Measurements from ENCODE around the gene GMEB2.
"Not testable (repeated sequence)": the region's sequence is repeated elsewhere in the genome, so short reads cannot be mapped to it uniquely, and the experiment has no call there.

The GMEB2 gene

DNA sequence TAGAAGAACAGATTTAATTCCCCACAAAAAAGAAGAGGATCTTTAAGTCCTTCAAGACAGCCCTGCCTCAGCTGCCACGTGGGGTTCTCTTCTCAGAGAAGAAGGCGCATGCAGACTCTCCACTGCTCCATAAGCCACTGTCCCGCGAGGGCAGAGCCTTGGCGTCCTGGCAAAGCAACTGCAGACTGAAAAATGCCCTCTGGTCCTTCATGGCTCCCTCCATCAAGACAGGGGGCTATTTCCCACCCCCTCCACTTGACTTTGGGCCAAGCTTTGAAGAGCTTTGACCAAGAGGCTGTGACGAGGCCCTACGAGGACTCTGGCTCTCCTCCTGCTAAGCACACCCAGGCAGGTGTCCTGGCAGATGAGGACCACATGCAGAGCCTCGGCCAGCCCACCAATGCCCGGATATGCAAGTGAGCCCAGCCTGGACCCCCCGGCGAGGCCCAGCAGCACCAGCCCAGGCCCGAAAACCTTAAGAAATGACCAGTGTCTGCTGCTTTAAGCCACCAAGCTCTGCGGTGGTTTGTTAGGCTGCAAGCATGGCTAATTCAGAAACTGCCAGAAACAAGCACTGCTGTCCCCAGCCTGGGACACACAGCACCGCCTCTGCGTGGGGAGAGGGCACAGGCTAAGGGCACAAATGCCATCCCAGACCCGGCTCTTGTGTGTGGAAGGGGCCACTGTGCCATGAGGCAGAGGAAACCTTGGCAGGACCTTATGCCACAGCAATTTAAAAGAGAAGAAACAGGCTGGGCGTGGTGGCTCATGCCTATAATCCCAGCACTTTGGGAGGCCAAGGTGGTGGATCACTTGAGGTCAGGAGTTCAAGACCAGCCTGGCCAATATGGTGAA, 16.1 kb downstream of the GMEB2 start:
- DNase-seq = no peak

DNA sequence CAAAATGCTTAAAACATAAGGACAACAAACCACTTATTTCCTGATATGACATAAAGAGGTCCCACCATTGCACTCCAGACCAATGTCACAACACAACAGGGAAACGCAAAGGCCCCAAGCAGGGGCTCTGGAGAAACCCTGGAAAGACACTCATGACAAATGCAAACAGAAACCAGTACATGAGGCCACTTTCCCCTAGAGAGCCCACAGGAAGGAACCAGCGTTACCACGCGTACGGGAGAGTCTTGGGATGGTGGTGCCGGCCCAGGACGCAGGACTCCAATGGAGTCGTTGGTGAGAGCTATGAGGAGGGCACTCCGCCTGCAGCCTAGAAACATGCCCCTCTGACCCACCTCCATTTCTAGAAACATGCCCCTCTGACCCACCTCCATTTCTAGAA, 20.2 kb downstream of the GMEB2 start:
- no peak for DNase-seq

DNA sequence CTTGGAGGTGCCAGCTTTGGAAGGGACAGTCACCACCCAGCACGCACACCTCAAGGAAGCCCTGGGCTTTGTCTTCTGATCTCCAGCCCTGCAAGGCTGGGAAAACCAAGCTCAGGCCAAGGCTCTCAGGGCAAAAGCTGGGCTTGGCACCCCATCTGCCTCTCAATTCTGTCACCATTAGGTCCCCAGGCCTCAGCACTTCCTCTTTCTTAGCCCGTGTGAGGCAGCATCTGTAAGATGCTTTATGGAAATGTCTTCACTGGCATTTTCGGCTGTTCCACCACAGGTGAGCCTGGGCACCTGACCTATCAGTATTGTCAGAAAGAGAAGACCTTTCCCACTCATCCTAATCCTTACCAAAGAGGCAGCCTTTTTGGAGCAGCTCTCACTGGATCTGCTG, 24.6 kb downstream of the GMEB2 start:
- DNase-seq = no peak

DNA sequence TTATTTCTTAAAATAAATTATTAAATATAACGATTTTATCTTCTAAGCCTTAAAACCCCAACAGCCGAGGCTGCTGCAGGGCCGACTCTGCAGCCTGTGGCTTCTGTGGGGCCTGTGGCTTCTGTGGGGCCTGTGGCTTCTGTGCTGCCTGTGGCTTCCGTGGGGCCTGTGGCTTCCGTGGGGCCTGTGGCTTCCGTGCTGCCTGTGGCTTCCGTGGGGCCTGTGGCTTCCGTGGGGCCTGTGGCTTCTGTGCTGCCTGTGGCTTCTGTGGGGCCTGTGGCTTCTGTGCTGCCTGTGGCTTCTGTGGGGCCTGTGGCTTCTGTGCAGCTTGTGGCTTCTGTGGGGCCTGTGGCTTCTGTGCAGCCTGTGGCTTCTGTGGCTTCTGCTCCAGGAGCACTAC, 25.2 kb downstream of the GMEB2 start:
- not testable (repeated sequence) for DNase-seq

DNA sequence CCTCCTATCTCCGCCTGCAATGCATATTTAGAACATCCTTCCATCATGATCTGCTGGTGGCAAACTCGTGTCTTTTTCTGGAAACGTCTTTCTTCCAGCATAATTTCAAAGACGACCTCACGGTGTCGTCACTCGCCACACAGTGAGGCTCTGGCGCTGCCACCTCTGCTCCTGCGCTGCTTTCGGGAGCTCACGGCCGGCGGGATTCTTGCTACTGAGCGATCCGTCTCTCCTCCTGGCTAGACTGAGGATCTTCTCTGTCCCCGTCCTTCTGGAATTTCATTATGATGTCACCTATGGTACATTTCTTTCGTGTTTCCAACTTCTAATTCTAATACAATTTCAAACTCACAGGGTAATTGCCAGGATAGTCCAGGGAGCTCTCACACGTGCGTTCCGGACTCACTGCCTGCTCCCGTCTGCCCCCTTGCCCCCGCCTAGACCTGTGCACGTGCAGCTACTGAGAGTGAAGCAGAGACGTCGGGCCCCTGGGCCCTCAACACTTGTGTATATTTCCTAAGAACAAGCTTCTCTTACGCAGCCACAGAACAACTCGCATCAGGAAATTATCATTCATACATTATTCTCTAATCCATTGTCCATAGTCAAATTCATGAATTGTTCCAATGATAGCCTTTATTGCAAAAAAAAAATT, 27.4 kb downstream of the GMEB2 start:
- no peak for DNase-seq

DNA sequence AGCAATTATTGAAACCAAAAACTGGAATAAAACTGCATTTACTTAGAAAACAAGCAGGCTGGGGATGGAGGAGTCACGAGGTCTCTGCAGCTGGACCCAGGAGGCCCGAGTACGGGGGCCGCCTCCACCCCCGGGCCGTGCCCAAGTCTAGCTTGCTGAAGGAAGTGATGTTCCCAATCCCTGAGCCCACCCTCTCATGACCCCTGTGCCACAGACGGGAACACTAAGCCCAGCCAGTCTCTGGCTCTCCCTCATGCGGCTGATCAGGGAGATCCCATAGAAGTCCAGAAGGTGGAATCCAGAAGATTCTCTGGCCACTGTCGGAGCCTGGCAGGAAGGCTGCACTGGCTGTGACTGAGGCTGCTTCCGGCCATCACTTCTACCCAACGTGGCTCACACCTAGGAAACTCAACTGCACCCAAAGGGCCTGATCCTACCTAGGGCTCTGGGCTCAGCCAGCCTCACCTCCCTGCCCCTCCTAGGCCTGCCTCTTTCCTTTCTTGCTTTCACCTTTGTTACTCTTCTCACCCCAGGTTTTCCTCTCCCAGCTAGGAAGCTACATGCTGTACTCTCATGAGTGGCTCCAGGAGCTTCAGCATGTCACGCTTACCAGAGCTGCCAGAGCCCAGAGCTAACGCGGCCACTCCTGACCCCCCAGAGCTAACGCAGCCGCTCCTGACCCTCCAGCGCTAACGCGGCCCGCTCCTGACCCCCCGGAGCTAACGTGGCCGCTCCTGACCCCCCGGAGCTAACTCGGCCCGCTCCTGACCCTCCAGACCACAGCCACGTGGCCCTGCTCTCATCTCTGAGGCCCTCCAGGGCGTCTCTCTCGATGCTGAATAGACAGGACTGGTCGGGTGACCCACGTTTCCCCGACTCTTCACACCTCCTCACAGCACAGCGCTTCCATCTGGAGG, 28.2 kb downstream of the GMEB2 start:
- DNase-seq = no peak

DNA sequence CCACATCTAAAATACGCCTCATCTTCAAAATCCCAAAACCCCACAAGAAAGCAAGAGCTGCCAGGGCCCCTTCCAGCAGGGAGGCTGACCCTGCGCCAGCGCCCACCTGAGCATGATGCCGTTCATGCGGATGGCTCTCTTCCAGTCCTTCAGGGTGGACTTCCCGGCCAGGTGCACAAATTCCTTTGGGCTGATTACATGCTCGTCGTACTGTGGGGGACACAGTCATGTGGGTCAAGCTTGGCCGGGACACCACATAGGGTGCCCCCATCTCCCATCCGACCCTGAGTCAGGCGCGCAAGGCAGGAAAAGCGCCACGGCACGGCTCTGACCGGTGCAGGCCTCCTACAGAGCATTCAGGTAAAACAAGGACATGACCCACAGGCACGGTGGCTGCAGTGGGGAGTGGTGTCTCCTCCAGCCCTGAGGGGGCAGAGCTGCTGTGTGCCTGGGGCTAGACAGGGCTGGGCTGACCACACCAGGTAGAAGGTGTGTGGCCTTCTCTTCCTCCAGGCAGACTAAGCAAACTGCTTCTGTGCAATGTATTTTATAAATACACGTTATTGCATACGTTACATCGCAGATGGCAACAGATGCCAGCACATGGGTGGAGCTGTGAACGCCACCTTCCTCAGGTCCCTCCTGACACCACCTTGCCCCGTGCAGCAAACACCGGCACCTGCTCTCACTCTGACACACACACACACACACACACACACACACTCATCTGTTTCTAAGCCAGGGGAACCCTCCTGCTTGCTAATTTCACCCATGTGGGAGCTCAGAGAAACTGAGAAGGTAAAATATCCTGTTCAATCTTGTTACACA, 29.0 kb downstream of the GMEB2 start:
- DNase-seq = no peak

DNA sequence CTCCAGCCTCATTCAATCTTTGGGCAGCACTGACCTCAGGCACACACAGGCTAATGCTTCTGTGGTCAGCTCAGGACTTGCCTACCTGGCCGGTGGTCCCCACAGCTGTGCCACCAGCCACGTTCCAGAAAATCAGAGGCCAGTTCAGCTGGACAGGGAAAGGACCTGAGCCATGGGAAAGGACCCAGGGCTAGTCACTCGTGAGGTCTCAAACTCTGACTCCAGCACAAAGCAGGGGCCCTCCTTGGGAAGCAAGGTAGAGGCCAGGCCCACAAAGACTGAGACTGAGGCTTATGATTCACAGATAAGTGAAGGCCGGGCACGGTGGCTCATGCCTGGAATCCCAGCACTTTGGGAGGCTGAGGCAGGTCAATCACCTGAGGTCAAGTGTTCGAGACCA, 30.5 kb downstream of the GMEB2 start:
- no peak for DNase-seq

DNA sequence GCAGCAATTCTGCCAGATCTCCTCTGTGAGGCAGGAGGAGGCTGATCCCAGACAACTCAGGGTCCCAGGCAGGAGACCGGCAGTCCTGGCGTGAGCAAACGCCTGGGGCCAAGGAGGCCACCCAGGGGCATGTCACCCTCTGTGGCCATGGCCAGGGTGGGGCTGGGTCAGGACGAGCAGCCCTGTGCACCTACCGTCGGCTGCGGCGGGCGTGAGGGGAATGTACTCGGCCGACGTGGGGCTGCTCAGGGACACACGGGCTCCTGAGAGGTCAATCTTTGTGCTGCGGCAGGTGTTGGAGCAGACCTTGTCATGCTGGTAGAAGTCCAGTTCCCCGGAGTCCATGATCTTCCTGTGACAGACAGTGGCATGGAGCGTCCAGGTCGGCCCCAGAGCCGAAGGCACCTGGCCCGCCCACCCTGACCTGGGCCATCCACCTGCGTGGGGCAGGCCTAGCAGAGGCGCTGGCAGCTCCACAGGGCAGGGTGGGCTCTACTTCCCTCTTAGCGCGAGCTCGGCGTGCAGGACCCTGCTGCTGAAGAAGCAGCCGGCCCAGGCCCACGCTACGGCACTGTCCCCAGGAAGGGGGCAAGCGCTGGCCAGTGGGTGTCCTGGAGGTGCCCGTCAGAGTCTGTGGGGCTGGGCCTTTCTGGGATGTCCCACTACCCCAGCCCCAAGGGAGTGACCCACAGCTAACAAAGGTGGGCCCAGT, 31.3 kb downstream of the GMEB2 start:
- DNase-seq = no peak

DNA sequence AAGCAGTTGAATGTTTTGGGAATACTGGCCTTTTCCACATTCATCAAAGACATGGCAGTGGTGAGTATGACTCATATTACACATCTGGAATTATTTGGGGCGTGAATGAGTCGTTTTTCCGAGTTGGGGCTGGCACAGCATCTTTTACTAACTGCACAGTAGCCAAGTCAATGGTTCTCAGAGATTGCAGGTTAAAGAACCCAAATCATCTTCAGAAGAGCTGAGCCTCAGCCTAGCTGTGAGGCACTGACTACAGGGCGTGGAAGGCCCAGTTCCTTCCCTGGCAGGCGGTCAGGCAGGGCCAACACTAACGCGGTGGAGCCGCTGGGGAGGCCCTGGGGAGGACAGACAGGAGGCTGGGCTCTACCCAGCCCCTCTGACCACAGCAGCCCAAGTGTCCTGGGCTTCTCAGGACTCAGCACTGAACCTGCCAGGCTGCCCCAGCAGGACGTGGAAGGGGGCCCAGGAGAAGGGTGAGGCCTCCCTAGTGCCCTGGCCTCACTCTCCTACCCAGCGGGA, 32.8 kb downstream of the GMEB2 start:
- DNase-seq = no peak

DNA sequence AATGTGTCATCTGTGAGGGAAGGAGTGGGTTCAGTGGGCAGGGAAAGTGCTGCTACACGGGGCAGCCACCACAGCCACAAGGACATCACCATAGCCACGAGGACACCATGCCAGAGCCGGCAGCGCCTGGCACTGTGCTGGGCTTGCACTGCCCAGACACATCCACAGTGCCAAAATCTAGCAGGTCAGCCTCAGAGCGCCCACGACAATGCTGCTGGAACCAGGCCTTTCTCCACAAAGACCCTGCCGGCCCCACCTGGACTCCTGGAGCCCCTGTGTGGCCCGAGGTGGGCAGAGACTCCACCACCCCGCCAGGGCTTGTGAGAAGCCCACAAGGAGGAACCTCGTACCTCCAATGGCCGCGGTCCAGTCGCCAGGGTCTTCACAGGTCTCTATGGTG, 34.2 kb downstream of the GMEB2 start:
- no peak for DNase-seq

DNA sequence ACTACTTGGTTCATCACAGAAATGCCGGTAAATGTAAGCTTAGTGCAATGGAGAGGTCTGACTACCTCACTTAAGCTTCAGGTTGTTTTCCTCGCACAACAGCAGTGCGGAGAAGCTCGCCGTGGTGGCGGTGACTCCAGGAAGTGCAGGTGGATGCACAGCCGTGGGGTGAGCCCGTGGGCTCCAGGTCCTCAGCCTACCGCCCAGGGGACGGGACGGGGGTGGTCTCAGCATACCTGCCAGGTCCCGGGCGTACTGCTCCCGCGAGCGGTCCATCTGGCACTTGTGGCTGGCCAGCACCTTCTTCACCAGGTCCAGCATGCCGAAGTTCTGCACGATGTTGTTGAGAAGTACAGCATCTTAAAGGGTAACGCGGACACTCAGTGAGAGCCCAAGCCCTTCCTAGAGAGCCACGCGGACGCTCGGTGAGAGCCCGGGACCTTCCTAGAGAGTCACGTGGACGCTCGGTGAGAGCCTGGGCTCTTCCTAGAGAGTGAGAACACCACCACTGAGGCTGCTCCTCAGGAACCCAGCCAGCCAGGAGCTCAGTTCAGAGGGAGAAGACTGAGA, 35.0 kb downstream of the GMEB2 start:
- DNase-seq = no peak

DNA sequence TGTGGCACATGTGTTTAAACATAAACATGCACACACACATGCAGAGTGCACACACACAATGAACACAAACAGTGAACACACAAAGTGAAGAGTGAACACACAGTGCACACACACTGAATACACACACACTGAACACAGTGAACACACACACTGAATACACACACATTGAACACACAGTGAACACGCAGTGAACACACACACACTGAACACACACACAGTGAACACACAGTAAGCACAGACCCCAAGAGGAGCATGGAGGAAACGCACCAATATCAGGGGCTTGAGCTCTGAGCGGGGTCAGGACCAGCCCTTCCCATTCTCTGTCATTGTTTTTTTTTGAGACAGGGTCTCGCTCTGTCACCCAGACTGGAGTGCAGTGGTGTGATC, 35.8 kb downstream of the GMEB2 start:
- no peak for DNase-seq

DNA sequence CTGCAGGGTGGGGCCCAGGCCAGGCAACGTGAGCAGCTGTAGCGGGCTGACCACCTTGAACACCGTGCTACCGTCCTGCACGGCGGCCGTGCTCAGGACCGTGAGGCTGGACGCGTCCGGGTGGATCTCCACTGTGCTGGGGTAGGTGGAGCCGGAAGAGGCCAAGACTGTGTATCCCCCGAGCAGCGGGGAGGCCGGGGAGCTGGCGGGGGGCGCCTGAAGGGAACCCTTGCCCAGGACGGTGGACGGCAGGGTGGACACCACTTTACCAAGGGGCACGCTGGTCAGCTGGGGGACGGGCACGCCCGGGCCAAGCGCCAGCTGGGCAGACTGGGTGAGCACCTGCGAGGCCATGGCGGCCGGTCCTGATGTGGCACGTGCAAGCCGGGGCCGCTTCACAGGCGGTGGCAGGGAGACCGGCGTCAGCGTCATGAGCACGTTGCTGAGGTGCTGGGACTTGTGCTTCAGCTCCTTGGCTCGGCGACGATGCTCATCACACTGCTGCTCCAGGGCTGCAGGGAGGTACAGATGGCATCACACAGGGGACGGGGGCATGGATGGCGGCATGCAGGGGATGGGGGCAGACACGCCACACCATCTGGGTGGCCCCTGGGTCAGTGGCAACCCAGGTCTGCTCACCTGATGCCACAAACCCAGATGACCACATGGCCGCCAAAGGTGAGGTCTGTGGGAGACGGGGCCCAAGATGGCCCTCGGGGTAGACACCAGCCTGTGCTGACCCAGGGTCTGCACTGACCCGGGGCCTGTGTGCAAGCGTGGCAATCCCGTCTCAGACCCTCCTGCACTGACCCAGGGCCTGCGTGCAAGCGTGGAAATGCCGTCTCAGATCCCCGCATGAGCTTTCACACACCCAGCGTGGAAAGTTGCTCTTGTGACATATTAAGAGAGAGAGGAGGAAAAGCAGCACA, 36.4 kb downstream of the GMEB2 start:
- DNase-seq = no peak

DNA sequence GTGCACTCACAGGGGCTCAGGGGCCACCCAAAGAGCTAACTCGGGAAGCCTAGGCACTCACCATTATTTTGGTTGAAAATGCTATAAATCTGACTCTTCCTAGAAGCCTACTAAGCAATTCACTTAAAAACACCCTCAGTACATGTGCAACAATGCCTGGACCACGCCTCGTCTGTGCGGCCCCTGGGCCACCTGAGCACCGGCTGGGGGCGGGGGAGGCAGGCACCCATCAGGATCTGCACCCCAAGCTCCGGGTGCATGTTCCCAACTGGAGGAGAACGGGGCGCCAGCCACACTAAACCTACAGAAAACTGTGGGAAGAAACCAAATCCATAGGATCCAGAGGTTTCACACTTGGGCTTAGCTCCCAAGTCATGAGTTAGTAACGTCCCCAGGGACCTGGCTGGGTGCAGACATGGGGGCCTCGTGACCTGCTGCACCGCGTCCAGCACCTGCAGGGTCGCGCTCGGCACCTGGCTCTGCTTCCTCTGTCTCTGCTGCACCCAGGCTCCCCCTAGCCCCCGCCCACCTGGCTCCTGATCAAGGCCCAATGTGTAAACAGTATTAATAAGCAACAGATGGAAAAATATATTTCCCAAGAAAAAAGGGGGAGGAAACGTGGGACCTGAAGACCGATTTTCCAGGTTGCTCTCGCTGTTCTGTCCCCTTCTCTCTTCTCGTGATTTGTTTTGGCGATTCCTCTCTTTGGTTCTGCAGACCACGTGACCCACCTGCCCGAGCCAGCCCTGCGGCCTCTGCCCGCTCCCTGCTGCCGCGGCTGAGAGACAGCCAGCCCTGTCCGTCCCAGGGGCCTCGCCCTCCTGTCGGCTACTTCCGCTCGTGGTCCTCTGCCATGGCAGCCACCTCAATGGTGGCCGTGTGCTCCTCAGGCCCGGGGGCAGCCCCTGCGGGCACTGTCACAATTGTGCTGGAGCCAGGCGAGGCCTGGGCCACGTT, 37.4 kb downstream of the GMEB2 start:
- no peak for DNase-seq

DNA sequence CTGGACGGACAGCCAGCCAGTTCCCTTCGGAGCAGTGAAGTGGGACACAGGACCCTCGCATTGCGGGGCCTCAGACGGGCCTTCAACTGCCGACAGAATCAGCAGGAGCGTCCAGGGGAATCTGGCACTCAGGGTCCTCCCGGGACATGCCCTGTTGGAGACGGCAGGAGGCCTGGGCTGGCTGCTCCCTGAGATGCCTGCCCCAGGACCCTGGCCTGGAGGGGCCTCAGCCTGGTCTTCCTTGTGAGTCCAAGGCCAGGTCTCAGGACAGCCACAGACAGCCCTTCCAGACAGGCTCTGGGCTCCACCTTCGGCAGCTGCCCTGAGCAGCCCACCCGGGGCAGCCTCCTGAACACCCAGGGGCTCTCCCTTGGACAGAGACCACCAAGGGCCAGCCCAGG, 38.3 kb downstream of the GMEB2 start:
- no peak for DNase-seq

DNA sequence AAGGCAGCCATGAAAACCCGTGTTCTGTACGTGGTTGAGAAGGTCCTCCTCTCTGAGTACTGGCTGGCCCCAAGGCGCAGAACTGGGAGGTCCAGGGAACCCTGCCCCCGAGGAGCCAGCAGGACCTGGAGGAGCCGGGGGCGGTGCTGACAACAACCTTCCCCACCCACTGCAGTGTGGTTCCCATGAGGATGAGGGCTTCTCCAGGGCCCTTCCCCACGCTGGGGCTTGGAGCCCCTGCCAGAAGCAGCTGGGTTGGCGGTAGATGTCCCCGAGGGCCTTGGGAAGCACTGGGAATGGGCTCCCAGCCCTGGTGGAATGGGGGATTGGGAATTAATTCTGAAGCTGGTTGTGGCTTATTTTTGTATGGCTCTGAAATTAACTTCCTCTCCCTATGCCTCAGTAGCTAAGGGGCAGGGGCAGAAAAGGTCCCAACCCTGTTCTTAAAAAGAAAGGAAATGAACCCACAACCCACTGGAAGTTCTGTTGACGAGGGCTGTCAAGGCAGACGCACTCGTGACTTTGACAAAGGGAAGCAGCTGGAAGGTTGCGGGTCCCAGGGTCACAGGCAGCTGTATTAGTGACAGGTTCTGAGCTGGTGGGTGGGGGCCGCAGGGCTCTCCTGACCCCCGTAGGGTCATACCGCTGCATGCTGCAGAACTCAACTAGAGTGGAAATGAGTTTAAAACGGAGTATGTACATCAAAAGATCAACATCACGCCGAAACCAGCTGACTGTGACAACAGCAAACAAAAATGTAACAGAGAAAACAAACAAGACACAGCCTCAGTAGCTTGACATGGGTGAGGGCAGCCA, 38.9 kb downstream of the GMEB2 start:
- DNase-seq = no peak

DNA sequence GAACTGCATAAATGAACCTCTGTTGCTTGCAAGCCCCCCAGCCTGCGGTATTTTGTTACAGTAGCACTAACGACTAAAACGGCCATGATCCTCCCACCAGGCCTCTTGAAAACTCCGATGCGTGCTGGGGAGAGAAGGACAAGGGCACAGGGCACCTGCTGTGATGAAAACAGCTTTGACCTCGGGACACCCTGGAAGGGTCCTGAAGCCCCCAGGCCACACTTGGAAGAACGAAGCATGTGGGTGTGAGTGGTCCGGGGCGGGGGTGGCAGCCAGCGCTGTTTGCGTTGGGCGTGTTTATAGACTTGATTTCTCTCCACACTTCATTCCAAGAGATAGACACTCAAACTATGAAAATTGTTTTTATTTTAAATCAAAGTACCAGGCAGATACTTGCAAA, 39.6 kb downstream of the GMEB2 start:
- DNase-seq = no peak
